Mucosa of descending colon (tissue), 3 donors: ENCODE data around the gene ALOX12B. TPM values are rescaled to one million over a fixed set of nuclear protein-coding genes. Genes with fewer than 3 reads are reported as not detected.

Source experiments
- ATAC-seq: fragments of 200-7000 bp; cut with Tn5 transposase; one replicate; pipeline ENCODE4 v1.9.1; 2020; ENCODE audit warnings: mild to moderate bottlenecking, moderate library complexity
- DNase-seq, 3 donors: peaks; one replicate each; pipeline ENCODE4 v3.0.0-alpha.2; 2020
- H3K36me3 ChIP-seq: fragments of 200-600 bp; one replicate; pipeline ENCODE4 v1.8.0; 2021; ENCODE audit warnings: low read depth, mild to moderate bottlenecking
- H3K4me1 ChIP-seq: fragments of 200-600 bp; one replicate; pipeline ENCODE4 v1.8.0; 2021; ENCODE audit warnings: low read depth, mild to moderate bottlenecking
- H3K4me3 ChIP-seq: fragments of 200-600 bp; one replicate; pipeline ENCODE4 v1.8.0; 2021; ENCODE audit warnings: mild to moderate bottlenecking
- H3K9me3 ChIP-seq: fragments of 200-600 bp; one replicate; pipeline ENCODE4 v1.8.0; 2021; ENCODE audit warnings: mild to moderate bottlenecking
- intact Hi-C, 2 donors: fragments of 100-400 bp; cut with DNase I in 1 of 2; cut with micrococcal nuclease in 1 of 2; formaldehyde crosslinking; loops; one replicate each; pipeline versions ENCODE4 v1.11.0 to v1.11.1; 2022; cut with DNase I, micrococcal nuclease
- total RNA-seq, 3 donors: library from RNA; stranded (reverse); fragmentation: NEBNext Ultra II Directional in 2 of 3; extraction: Animal tissue kit (Norgen Biotek cat#: 25700) in 2 of 3; gene quantifications; one replicate each; pipeline versions ENCODE4 v1.2.1 to v1.2.4, GENCODE V29; 2021 to 2023
- TF ChIP-seq, protein P1 (sequence below): fragments of 200-600 bp; IDR thresholded peaks from one replicate; pipeline ENCODE4 v1.8.0; 2022; ENCODE audit warnings: antibody characterized with exemption, mild to moderate bottlenecking
- donor health status: DM: no; HTN: no; CAD: no; lungs with moderate emphysema.
- donor health status: DM: no; HTN: no; CAD: no.
- donor health status: DM: no; HTN: yes; CAD: no.

The ALOX12B gene
- total RNA-seq, 3 donors from 2014 or later = 0.25 to 0.65 (median 0.49) TPM

DNA sequence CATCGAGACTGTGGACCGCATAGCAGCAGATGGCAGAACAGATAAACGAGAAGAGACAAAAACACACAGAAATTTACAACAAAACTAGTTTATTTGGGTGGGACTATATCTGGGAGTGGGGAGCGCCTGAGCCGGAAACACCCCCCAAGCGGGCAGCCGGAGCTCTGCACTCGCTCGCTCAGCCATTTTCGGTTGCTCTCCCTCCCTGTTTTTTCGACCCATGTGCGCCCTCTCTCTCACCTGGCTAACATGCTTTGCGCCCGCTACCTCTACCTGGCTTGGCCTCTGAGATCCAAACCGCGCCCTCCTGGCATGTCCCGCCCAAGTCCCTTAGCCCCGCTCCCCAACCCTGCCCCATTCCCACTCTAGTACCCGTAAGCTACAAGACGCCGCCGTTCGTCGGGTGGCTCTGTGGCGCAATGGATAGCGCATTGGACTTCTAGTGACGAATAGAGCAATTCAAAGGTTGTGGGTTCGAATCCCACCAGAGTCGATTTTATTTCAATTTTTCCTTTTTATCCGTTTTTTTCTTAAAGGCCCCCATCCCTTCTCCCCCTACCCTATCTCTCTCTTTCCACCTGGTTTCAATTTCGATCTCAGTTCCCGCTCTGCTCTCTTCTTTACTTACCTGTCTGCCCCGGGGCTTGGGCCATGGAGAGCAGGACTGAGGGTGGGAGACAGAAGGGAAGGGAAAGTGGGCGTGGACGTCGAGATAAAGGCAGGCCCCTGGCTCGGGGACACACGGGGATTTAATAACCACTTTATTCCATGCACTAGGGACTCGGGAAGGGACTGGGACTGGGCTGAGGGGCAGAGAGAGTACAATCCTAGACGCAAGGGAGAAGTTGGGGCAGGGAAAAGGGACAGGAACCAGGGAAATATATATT, 33.2 kb upstream of the ALOX12B start:
- H3K9me3 ChIP-seq = no peaks in the 10 kb centered on the region
- intact Hi-C loops = no loop called here
- H3K4me3 ChIP-seq = no peak overlapping the region
- H3K4me1 ChIP-seq = peaks cover 66% of the 10 kb centered on the region
- H3K36me3 ChIP-seq = no peaks in the 10 kb centered on the region
- DNase-seq (peak; percentile 64 to 84 (median 80)), ATAC-seq (peak; percentile 17)
- TF ChIP-seq, protein P1, sequence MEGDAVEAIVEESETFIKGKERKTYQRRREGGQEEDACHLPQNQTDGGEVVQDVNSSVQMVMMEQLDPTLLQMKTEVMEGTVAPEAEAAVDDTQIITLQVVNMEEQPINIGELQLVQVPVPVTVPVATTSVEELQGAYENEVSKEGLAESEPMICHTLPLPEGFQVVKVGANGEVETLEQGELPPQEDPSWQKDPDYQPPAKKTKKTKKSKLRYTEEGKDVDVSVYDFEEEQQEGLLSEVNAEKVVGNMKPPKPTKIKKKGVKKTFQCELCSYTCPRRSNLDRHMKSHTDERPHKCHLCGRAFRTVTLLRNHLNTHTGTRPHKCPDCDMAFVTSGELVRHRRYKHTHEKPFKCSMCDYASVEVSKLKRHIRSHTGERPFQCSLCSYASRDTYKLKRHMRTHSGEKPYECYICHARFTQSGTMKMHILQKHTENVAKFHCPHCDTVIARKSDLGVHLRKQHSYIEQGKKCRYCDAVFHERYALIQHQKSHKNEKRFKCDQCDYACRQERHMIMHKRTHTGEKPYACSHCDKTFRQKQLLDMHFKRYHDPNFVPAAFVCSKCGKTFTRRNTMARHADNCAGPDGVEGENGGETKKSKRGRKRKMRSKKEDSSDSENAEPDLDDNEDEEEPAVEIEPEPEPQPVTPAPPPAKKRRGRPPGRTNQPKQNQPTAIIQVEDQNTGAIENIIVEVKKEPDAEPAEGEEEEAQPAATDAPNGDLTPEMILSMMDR = no peak

DNA sequence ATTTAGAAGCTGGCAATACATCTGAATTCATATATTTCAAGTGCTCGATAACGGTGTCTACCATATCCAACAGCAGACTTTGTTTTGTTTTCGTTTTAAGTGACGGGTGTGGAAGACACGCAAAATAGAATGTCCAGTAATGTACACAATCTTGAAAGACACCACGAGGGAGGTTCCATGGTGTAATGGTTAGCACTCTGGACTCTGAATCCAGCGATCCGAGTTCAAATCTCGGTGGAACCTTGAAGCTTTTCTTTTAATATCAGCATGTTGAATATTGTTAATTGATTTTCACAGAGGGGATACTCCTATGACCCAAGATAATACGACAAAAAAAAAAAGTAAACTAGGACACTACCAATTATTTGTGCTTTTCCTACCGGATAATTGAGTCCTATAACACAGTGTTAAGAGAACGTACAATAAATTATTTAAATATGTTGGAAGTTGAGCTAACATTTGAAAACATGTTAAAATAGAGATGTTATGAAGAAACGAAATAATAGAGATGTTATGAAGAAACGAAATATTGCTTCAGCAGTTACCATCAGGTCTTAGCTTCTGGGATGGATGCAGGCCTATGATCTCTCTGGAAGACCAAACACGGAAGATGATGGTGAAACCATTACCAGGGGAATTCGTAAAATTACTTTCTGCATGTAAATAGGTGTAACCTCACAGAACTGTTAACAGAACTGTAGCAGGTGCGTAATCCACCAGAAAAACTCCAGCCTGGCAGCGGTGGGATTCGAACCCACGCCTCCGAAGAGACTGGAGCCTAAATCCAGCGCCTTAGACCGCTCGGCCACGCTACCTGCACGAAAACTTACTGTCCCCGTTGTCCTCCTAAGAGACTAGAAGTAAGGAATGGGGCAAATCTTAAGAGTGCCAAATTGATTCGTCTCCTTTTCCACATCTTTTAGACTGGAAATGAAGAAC, 32.3 kb upstream of the ALOX12B start:
- Histone ChIP-seq H3K4me1 (peaks cover 57% of the 10 kb centered on the region), H3K9me3 (no peaks in the 10 kb centered on the region), H3K36me3 (no peaks in the 10 kb centered on the region), H3K4me3 (no peak overlapping the region)
- intact Hi-C loops = no loop called here
- ATAC-seq (peak; percentile 46), DNase-seq (peak; percentile 83 to 87 (median 85))
- TF ChIP-seq, protein P1 = no peak

DNA sequence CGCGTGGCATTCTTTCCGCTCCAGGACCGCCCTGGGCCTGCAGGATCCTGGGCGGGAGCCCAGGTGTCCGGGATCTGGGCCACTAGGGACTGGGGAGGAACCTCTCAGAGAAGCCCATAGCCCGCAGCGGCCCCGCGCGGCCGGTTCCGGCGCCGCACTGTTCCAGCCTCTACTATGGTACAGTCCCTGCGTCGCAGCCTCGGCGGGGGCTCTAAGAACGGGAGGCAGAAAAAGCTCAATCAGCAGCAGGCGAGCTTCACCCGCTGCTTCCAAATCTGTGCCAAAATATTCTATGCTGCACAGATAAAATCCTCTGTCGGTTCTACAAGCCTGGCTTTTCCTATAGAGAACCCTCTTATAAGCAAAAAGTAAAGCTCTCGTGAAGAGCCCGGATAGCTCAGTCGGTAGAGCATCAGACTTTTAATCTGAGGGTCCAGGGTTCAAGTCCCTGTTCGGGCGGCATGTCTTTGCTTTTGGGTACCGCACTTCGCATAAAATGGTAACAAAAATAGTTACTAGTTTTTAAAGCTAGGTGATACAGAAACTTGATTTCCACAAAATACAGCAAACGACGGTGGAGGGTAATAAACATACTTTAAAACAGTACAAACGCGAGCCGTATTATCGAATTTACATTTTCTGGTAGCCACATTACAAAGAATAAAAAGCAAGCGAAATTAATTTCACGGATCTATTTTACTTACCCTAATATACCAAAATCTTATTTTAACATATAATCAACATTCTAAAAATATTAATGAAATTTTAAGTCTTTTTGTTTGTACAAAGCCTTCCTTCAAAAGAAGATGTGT, 31.5 kb upstream of the ALOX12B start:
- DNase-seq = peak; percentile 90 to 94 (median 91)
- H3K36me3 ChIP-seq = no peaks in the 10 kb centered on the region
- intact Hi-C loops = no loop called here
- H3K4me3 ChIP-seq = no peak overlapping the region
- H3K4me1 ChIP-seq = peaks cover 48% of the 10 kb centered on the region
- TF ChIP-seq, protein P1 = peak; percentile 78
- no peaks in the 10 kb centered on the region for H3K9me3 ChIP-seq
- ATAC-seq = peak; percentile 78

DNA sequence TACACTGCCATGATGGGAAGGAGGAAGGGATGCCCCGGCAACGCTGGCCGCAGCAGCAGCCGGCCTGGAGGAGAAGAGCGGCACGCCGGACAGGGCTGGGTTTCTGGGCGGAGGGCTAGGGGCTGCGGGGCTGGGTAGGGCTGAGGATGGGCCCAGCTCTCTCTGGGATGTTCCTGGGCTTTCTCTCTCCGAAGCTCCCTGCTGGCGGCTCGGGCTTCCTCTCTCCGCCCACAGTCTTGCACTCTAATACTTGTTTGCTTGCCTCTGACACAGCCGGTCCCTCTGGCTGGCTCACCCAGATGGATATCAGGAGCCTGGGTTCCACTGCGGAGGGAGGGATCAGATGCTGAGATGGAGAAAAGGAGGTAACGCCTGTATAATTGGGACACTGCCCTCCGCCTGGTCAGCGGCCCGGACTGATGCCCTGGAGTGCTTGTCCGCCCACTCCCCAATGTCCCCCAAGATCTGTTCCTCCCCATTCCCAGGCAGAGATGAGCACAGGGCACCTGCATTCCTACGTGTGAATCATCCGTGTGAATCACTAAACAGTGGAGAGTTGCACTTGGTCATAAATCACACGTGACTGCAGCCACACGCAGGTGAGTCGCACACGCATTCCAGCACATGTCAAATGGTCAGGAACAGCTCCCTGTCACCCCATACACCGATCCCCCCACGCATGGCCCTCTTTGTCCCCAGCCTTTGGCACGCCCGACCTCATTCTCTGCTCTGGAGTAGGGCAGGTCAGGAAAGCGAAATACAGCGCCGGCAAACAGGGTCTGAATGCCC, 30.7 kb upstream of the ALOX12B start, which contains the start of gene ALOXE3:
Gene ALOXE3, minus strand, starts transcription at position 535 of the 789 bp plus-strand sequence. Its CDS starts 524 bp downstream, at position 11.
- intact Hi-C loops = no loop called here

More for the DNA sequence above, 30.7 kb upstream of the ALOX12B start, which contains the start of gene ALOXE3:
- H3K4me1 ChIP-seq = peaks cover 40% of the 10 kb centered on the region
- H3K4me3 ChIP-seq = no peak within 1 kb of the TSS
- TF ChIP-seq, protein P1 = no peak
- ATAC-seq (peak; percentile 58), DNase-seq (peak in 1 of 3 donors; percentile 42)
- no peaks in the 10 kb centered on the region for H3K36me3 ChIP-seq
- no peaks in the 10 kb centered on the region for H3K9me3 ChIP-seq
